H1 (cell line): ENCODE measurements around the gene TXNRD2.

Source experiments
- ASH2L ChIP-seq: fragments of 200-600, 300-600 bp; sonication (generic); IDR thresholded peaks from one replicate; pipeline ENCODE4 v1.7.1; 2017; ENCODE audit warnings: low read length
- CBX5 ChIP-seq: fragments of 300-800, 300-1000 bp; sonication (generic); IDR thresholded peaks from 2 replicates; pipeline ENCODE4 v1.7.1; 2016; ENCODE audit warnings: antibody characterized with exemption, low read length, low read depth
- CHD2 ChIP-seq: IDR thresholded peaks from 2 replicates; pipeline ENCODE4 v1.6.1; 2012; ENCODE audit warnings: low read length, improper control_type of control experiment
- CHD7 ChIP-seq: fragments of 300-600 bp; sonication (generic); IDR thresholded peaks from 2 replicates; pipeline ENCODE4 v1.7.1; 2012; ENCODE audit warnings: low read length, moderate library complexity, mild to moderate bottlenecking, inconsistent platforms; ENCODE audit not compliant: insufficient replicate concordance
- CTCF ChIP-seq, 3 experiments: IDR thresholded peaks; 1 replicate in 2 of 3; 2 replicates in 1 of 3; pipeline versions ENCODE4 v1.5.1 to v1.6.1; 2011; ENCODE audit warnings: low read length in 3 of 3, mild to moderate bottlenecking in 3 of 3, inconsistent platforms in 2 of 3, low read depth in 1 of 3, moderate library complexity in 1 of 3; ENCODE audit not compliant: insufficient read depth in 1 of 3; ENCODE audit errors: control extremely low read depth in 1 of 3
- EGR1 ChIP-seq: IDR thresholded peaks from 2 replicates; pipeline ENCODE4 v1.6.1; 2011; ENCODE audit warnings: low read depth, low read length, borderline replicate concordance
- EZH2 ChIP-seq: fragments of 200-600 bp; sonication (generic); IDR thresholded peaks from 2 replicates; pipeline ENCODE4 v1.7.1; 2012; ENCODE audit warnings: low read depth, mild to moderate bottlenecking, moderate library complexity, low read length, inconsistent platforms; ENCODE audit not compliant: severe bottlenecking
- POLR2A ChIP-seq, 2 experiments: IDR thresholded peaks; 1 replicate in 1 of 2; 2 replicates in 1 of 2; pipeline ENCODE4 v1.6.1; 2011; ENCODE audit warnings: low read depth in 2 of 2, low read length in 2 of 2, mild to moderate bottlenecking in 2 of 2; ENCODE audit errors: control extremely low read depth in 1 of 2
- POLR2AphosphoS5 ChIP-seq: IDR thresholded peaks from 2 replicates; pipeline ENCODE4 v1.6.1; 2011; ENCODE audit warnings: low read depth, low read length
- SP1 ChIP-seq: IDR thresholded peaks from 2 replicates; pipeline ENCODE4 v1.6.1; 2011; ENCODE audit warnings: low read depth, low read length
- SRF ChIP-seq: IDR thresholded peaks from 2 replicates; pipeline ENCODE4 v1.6.1; 2011; ENCODE audit warnings: mild to moderate bottlenecking, low read depth, low read length, moderate library complexity
- SUZ12 ChIP-seq: fragments of 200-600 bp; sonication (generic); IDR thresholded peaks from 2 replicates; pipeline ENCODE4 v1.6.1; 2012; ENCODE audit warnings: mild to moderate bottlenecking, inconsistent platforms, low read length, moderate library complexity, mixed read lengths
- ZNF274 ChIP-seq: IDR thresholded peaks from 2 replicates; pipeline ENCODE4 v1.7.0; 2012; ENCODE audit warnings: low read length, borderline replicate concordance; ENCODE audit errors: extremely low read depth

- TF ChIP-seq ASH2L (no peak), SUZ12 (no peak), SRF (no peak), CHD2 (no peak), CTCF (IDR thresholded peaks at IDR 0.05; ENCODE audit: control extremely low read depth in 1 of 3, insufficient read depth in 1 of 3, low read depth in 1 of 3, low read length in 3 of 3) (no peak), POLR2AphosphoS5 (no peak), EZH2 (no peak), CHD7 (no peak), SP1 (no peak), ZNF274 (no peak), EGR1 (no peak), CBX5 (no peak), POLR2A (IDR thresholded peaks at IDR 0.05; ENCODE audit: control extremely low read depth in 1 of 2, low read depth in 2 of 2, low read length in 2 of 2) (no peak)
These were observed 42.7 kb upstream of the TXNRD2 start for GRCh38 chr22:19984201-19984753.
